Adrenal gland (tissue), 12 donors: ENCODE results near the gene ENG. TPM values are rescaled to one million over a fixed set of nuclear protein-coding genes. Genes with fewer than 3 reads are reported as not detected.

Source experiments
- DNase-seq, 7 donors: peaks; one replicate each; pipeline ENCODE4 v3.0.0-alpha.2; 2019 to 2020
- H3K27ac ChIP-seq, 5 donors: fragments of 200-600 bp; sonication (generic) in 4 of 5; 1 replicate in 3 of 5; 2 replicates in 2 of 5; pipeline versions ENCODE4 v1.5.1 to v1.8.0; 2016 to 2020; ENCODE audit warnings: mild to moderate bottlenecking in 1 of 5
- H3K27me3 ChIP-seq: fragments of 200-600 bp; 2 replicates; pipeline ENCODE4 v1.8.0; 2021
- H3K36me3 ChIP-seq, 2 donors: fragments of 200-600 bp; replicated peaks in 1 of 2; 1 replicate in 1 of 2; 2 replicates in 1 of 2; pipeline versions ENCODE4 v1.5.1 to v1.8.0; 2018 to 2022
- H3K4me1 ChIP-seq, 2 donors: fragments of 200-600 bp; replicated peaks in 1 of 2; 1 replicate in 1 of 2; 2 replicates in 1 of 2; pipeline versions ENCODE4 v1.5.1 to v1.8.0; 2018 to 2021
- H3K4me3 ChIP-seq, 4 donors: fragments of 200-600 bp; sonication (generic) in 3 of 4; one replicate each; pipeline ENCODE4 v1.5.1; 2016 to 2018
- H3K9me3 ChIP-seq, 3 donors: fragments of 200-600 bp; sonication (generic) in 1 of 3; replicated peaks in 1 of 3; 1 replicate in 2 of 3; 2 replicates in 1 of 3; pipeline versions ENCODE4 v1.5.1 to v1.8.0; 2016 to 2021
- CTCF ChIP-seq, 6 experiments: fragments of 450-650 bp in 4 of 6; fragments of 200-600 bp in 2 of 6; sonication (generic) in 1 of 6; IDR thresholded peaks; 1 replicate in 5 of 6; 2 replicates in 1 of 6; pipeline versions ENCODE4 v1.5.1 to v1.8.0; 2016 to 2021; ENCODE audit warnings: antibody characterized with exemption in 6 of 6, mild to moderate bottlenecking in 2 of 6, moderate library complexity in 1 of 6
- POLR2A ChIP-seq, 2 donors: fragments of 450-650 bp; IDR thresholded peaks; one replicate each; pipeline ENCODE4 v1.6.1; 2017; ENCODE audit warnings: antibody characterized with exemption in 2 of 2, mild to moderate bottlenecking in 2 of 2, moderate library complexity in 1 of 2
- WGBS, 4 donors: extraction: QIAGEN DNeasy Blood & Tissue Kit in 2 of 4; methylation state at CpG; one replicate each; pipeline versions ENCODE4 v1.1.5 to v1.1.7; 2013 to 2017; 5-methylcytosine and 5-hydroxymethylcytosine counted together
- intact Hi-C, 2 donors: fragments of 100-400 bp; cut with DNase I; formaldehyde crosslinking; loops; one replicate each; pipeline versions ENCODE4 v1.14.1 to v1.15.0; 2022 to 2023
- polyA plus RNA-seq, 3 donors: library from polyadenylated mRNA; stranded (reverse); fragments of 200-250 nt in 2 of 3; fragments of 350-450 nt in 1 of 3; fragmentation: Illumina TruSeq in 1 of 3; extraction: RNeasy Lipid Tissue Mini Kit (QIAGEN cat#74804) in 1 of 3; gene quantifications; one replicate each; pipeline ENCODE4 v1.2.3, GENCODE V29; 2013 to 2014
- total RNA-seq, 9 donors: library from RNA; depleted of rRNA in 4 of 9; stranded (reverse); fragments of >200 nt in 4 of 9; fragments of 120-200 nt in 1 of 9; fragmentation: NEBNext Ultra II Directional in 1 of 9; extraction: Animal tissue kit (Norgen Biotek cat#: 25700) in 1 of 9; gene quantifications; one replicate each; pipeline versions ENCODE4 v1.1.0 to v1.2.4, GENCODE V29; 2013 to 2023
- donor health status: healthy with polysubstance abuse.
- donor health status: Bipolar disorder and iron deficiency.
- donor health status: DM: yes; HTN: yes; CAD: no.
- donor health status: DM: no; HTN: no; CAD: no.
- donor health status: DM: no; HTN: no; CAD: no.
- donor health status: DM: yes; HTN: yes; CAD: no.

The ENG gene
- total and polyA plus RNA-seq, 12 donors = 4.3 to 214 (median 106) TPM

GRCh38 chr9:127815512-127816361 is 38.7 kb downstream of the ENG start:
- intact Hi-C loops = no loop called here
- H3K27me3 ChIP-seq = no peaks in the 10 kb centered on the region
- TF ChIP-seq CTCF (IDR thresholded peaks at IDR 0.05) = no peak
- TF ChIP-seq POLR2A (IDR thresholded peaks at IDR 0.05) = no peak
- no peak overlapping the region for H3K4me3 ChIP-seq
- DNase-seq = peak in 1 of 7 donors; percentile 37
- H3K4me1 ChIP-seq = peaks cover 0 to 11% of the 10 kb centered on the region in 2 donors
- peak overlapping the region in 2 of 5 donors; percentile 22 to 26 for H3K27ac ChIP-seq
- no peaks in the 10 kb centered on the region for H3K9me3 ChIP-seq
- H3K36me3 ChIP-seq = peaks cover 0 to 87% of the 10 kb centered on the region in 2 donors
- 83 to 91% (median 87%) methylated on average over 8 to 33 of the region's 33 CpGs for WGBS, 4 donors

GRCh38 chr9:127814619-127815511 is 39.6 kb downstream of the ENG start:
- intact Hi-C loops = no loop called here
- Histone ChIP-seq H3K4me3 (no peak overlapping the region), H3K36me3 (peaks cover 0 to 91% of the 10 kb centered on the region in 2 donors), H3K9me3 (no peaks in the 10 kb centered on the region), H3K27me3 (no peaks in the 10 kb centered on the region), H3K27ac (peak overlapping the region in 1 of 5 donors; percentile 22), H3K4me1 (peaks cover 0 to 15% of the 10 kb centered on the region in 2 donors)
- TF ChIP-seq POLR2A (IDR thresholded peaks at IDR 0.05) (no peak), CTCF (IDR thresholded peaks at IDR 0.05) (no peak)
- WGBS, 4 donors = 85 to 97% (median 88%) methylated on average over 5 to 11 of the region's 11 CpGs
- peak in 1 of 7 donors; percentile 16 for DNase-seq

- Histone ChIP-seq H3K4me1 (peaks cover 0 to 24% of the 10 kb centered on the region in 2 donors), H3K4me3 (no peak overlapping the region), H3K9me3 (no peaks in the 10 kb centered on the region), H3K27ac (peak overlapping the region in 1 of 5 donors; percentile 16), H3K27me3 (no peaks in the 10 kb centered on the region), H3K36me3 (peaks cover 0 to 84% of the 10 kb centered on the region in 2 donors)
- intact Hi-C loops = no loop called here
- WGBS, 4 donors = 51 to 74% (median 63%) methylated on average over 7 to 9 of the region's 9 CpGs
- TF ChIP-seq POLR2A (IDR thresholded peaks at IDR 0.05) = no peak
- TF ChIP-seq CTCF (IDR thresholded peaks at IDR 0.05) = no peak
- peak in 1 of 7 donors; percentile 28 for DNase-seq
Observed at GRCh38 chr9:127813686-127814226, 40.7 kb downstream of the ENG start.
